ENCODE measurements around the gene EVI5L. TPM values are rescaled to one million over a fixed set of nuclear protein-coding genes. Genes with fewer than 3 reads are reported as not detected.

The EVI5L gene
- polyA plus RNA-seq, 1 of the 3 experiments (the other 2 are of a cell fraction), result 9.7 TPM

DNA sequence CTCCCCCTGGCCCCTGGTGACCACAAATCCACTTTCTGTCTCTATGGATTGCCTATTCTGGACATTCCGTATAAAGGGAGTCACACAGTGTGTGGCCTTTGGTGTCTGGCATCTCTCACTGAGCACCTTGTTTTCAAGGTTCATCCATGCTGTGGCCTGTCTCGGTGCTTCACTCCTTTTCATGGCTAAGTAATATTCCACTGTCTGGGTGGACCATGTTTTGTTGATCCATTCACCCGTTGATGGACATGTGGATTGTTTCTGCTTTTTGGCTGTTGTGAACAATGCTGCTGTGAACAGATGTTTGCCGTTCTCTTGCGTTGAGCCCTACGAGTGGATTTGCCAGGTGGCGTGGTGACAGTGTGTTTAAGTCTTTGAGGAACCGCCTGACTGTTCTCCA, 10.6 kb downstream of the EVI5L start (continued):
- no peak for TF ChIP-seq EP300 (IDR thresholded peaks at IDR 0.05; ENCODE audit: borderline replicate concordance in 1 of 2, low read depth in 1 of 2, low read length in 1 of 2)
- TF ChIP-seq, protein P1, sequence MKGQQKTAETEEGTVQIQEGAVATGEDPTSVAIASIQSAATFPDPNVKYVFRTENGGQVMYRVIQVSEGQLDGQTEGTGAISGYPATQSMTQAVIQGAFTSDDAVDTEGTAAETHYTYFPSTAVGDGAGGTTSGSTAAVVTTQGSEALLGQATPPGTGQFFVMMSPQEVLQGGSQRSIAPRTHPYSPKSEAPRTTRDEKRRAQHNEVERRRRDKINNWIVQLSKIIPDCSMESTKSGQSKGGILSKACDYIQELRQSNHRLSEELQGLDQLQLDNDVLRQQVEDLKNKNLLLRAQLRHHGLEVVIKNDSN (IDR thresholded peaks at IDR 0.05; ENCODE audit: borderline replicate concordance, low read depth), result no peak
- no peak for TF ChIP-seq SMC3 (IDR thresholded peaks at IDR 0.05; ENCODE audit: low read depth, low read length)

DNA sequence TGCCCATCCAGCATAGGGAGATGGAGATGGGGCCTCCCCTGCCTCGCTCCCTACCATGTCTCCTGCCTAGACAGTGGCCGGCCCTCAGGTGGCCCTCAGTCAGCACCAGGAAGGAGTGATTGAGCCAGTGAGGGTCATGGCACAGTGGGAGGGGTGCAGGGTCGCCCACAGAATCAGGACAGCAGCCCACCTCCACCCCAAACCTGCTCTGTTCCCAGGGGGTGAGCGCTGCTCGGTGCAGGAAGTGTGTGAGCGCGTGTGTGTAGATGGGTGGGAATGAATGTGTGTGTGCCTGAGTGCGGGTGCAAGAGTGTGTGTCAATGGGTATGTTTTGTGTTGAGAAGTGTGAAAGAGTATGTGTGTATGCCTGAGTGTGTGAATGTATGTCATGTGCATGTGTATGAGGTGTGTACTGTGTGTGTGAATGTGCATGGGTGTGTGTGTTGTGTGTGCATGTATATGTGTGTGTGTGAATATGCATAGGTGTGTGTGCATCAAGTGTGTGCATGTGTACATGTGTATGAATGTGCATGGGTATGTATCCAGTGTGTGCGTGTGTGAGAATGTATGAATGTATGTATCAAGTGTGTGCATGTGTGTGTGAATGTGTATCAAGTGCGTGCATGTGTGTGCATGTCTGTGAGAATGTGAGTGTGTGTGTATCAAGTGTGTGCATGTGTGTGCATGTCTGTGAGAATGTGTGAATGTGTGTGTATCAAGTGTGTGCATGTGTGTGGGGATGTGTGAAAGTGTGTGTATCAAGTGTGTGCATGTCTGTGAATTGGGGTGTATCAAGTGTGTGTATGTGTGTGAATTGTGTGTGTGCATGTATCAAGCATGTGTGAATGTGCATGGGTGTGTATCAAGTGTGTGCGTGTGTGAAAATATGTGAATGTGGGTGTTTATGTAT, 12.0 kb downstream of the EVI5L start:
- Histone ChIP-seq H3K4me3 (ENCODE audit: low read depth in 2 of 2, low read length in 1 of 2) (no peak overlapping the region), H3K4me1 (ENCODE audit: control insufficient read depth in 1 of 2, insufficient read depth in 2 of 2, low read depth in 1 of 2, low read length in 1 of 2) (peaks cover 0 to 4% of the 10 kb centered on the region in 2 experiments; a peak in 1 of 4 replicates), H3K27me3 (ENCODE audit: insufficient read depth) (no peaks in the 10 kb centered on the region), H3K9me2 (no peaks in the 10 kb centered on the region), H3K27ac (ENCODE audit: low read depth in 2 of 2, low read length in 1 of 2) (no peak overlapping the region), H3K79me2 (ENCODE audit: insufficient read depth) (no peaks in the 10 kb centered on the region), H3K9me3 (no peaks in the 10 kb centered on the region), H3K9ac (no peak overlapping the region), H3K36me3 (replicated peaks in 1 of 2; ENCODE audit: control insufficient read depth in 1 of 2, insufficient read depth in 2 of 2, low read length in 1 of 2) (no peaks in the 10 kb centered on the region), H4K20me1 (ENCODE audit: insufficient read depth) (no peaks in the 10 kb centered on the region), H3F3A (replicated peaks; ENCODE audit: insufficient read depth) (peaks cover 7% of the 10 kb centered on the region), H3K4me2 (no peak overlapping the region), H2AFZ (ENCODE audit: low read depth) (no peak overlapping the region)
- no peak for DNase-seq
- TF ChIP-seq JUND (IDR thresholded peaks at IDR 0.05) (no peak), YY1 (IDR thresholded peaks at IDR 0.05; ENCODE audit: low read depth) (no peak), NRF1 (IDR thresholded peaks at IDR 0.05; ENCODE audit: low read depth, low read length) (no peak), SMC3 (IDR thresholded peaks at IDR 0.05; ENCODE audit: low read depth, low read length) (no peak)
- TF ChIP-seq, protein P2, sequence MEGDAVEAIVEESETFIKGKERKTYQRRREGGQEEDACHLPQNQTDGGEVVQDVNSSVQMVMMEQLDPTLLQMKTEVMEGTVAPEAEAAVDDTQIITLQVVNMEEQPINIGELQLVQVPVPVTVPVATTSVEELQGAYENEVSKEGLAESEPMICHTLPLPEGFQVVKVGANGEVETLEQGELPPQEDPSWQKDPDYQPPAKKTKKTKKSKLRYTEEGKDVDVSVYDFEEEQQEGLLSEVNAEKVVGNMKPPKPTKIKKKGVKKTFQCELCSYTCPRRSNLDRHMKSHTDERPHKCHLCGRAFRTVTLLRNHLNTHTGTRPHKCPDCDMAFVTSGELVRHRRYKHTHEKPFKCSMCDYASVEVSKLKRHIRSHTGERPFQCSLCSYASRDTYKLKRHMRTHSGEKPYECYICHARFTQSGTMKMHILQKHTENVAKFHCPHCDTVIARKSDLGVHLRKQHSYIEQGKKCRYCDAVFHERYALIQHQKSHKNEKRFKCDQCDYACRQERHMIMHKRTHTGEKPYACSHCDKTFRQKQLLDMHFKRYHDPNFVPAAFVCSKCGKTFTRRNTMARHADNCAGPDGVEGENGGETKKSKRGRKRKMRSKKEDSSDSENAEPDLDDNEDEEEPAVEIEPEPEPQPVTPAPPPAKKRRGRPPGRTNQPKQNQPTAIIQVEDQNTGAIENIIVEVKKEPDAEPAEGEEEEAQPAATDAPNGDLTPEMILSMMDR (IDR thresholded peaks at IDR 0.05), result no peak
- TF ChIP-seq, protein P3, sequence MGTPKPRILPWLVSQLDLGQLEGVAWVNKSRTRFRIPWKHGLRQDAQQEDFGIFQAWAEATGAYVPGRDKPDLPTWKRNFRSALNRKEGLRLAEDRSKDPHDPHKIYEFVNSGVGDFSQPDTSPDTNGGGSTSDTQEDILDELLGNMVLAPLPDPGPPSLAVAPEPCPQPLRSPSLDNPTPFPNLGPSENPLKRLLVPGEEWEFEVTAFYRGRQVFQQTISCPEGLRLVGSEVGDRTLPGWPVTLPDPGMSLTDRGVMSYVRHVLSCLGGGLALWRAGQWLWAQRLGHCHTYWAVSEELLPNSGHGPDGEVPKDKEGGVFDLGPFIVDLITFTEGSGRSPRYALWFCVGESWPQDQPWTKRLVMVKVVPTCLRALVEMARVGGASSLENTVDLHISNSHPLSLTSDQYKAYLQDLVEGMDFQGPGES (IDR thresholded peaks at IDR 0.05; ENCODE audit: low read depth, low read length), result no peak
- POLR2A ChIA-PET, result no interaction called here
- 92% methylated on average over 8 of the region's 11 CpGs for WGBS (ENCODE audit: low lambda C conversion rate)
- CTCF ChIA-PET, result no interaction called here

DNA sequence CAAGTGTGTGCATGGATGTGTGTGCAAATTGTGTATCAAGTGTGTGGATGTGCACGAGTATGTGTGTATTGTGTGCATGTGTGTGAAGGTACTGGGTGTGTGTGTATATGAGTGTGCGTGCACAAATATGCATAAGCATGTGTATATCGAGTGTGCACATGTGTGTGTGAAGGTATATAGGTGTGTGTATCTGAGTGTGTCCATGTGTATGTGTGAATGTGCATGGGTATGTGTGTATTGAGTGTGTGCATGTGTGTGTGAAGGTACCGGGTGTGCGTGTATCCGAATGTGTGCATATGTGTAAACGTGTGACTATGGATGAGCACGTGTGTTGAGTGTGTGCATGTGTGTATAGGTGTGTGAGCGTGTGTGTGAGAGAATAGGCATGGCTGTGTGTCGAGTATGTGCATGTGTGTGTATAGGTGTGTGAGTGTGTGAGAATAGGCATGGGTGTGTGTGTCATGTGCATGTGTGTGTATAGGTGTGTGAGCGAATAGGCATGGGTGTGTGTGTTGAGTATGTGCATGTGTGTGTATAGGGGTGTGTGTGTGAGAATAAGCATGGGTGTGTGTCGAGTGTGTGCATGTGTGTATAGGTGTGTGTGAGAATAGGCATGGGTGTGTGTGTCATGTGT, 12.8 kb downstream of the EVI5L start:
- Histone ChIP-seq H3K27me3 (ENCODE audit: insufficient read depth) (no peaks in the 10 kb centered on the region), H3K36me3 (replicated peaks in 1 of 2; ENCODE audit: control insufficient read depth in 1 of 2, insufficient read depth in 2 of 2, low read length in 1 of 2) (no peaks in the 10 kb centered on the region), H3K9me3 (no peaks in the 10 kb centered on the region), H3K27ac (ENCODE audit: low read depth in 2 of 2, low read length in 1 of 2) (no peak overlapping the region), H3K4me3 (ENCODE audit: low read depth in 2 of 2, low read length in 1 of 2) (no peak overlapping the region), H4K20me1 (ENCODE audit: insufficient read depth) (no peaks in the 10 kb centered on the region), H3K4me2 (no peak overlapping the region), H3F3A (replicated peaks; ENCODE audit: insufficient read depth) (peaks cover 7% of the 10 kb centered on the region), H3K9ac (no peak overlapping the region), H2AFZ (ENCODE audit: low read depth) (no peak overlapping the region), H3K79me2 (ENCODE audit: insufficient read depth) (no peaks in the 10 kb centered on the region), H3K9me2 (no peaks in the 10 kb centered on the region), H3K4me1 (ENCODE audit: control insufficient read depth in 1 of 2, insufficient read depth in 2 of 2, low read depth in 1 of 2, low read length in 1 of 2) (peaks cover 0 to under 1% of the 10 kb centered on the region in 2 experiments; a peak in 1 of 4 replicates)
- 82% methylated on average over 12 of the region's 12 CpGs for WGBS (ENCODE audit: low lambda C conversion rate)
- DNase-seq, result no peak
- CTCF ChIA-PET, result no interaction called here
- POLR2A ChIA-PET, result no interaction called here
- TF ChIP-seq FOXJ3 (CRISPR knock-in tag; IDR thresholded peaks at IDR 0.05) (no peak), ELF1 (IDR thresholded peaks at IDR 0.05) (no peak), TAF1 (IDR thresholded peaks at IDR 0.05; ENCODE audit: borderline replicate concordance, low read depth, low read length) (no peak), GATA2 (CRISPR knock-in tag; IDR thresholded peaks at IDR 0.05) (no peak), EZH2phosphoT487 (IDR thresholded peaks at IDR 0.05; ENCODE audit: borderline replicate concordance, low read depth) (no peak), RXRA (IDR thresholded peaks at IDR 0.05; ENCODE audit: borderline replicate concordance, low read depth) (no peak)
